H1 (cell line): Measurements from ENCODE around the gene DNM2. TPM values are rescaled to one million over a fixed set of nuclear protein-coding genes. Genes with fewer than 3 reads are reported as not detected.
A peak's percentile ranks its signal among the peaks of the same experiment; 100 is the strongest.

Source experiments
- ASH2L ChIP-seq: fragments of 200-600, 300-600 bp; sonication (generic); IDR thresholded peaks from one replicate; pipeline ENCODE4 v1.7.1; 2017; ENCODE audit warnings: low read length
- CBX8 ChIP-seq: fragments of 300-800, 300-1000 bp; sonication (generic); IDR thresholded peaks from 2 replicates; pipeline ENCODE4 v1.7.1; 2016; ENCODE audit warnings: low read depth, low read length, borderline replicate concordance
- CEBPB ChIP-seq: IDR thresholded peaks from 2 replicates; pipeline ENCODE4 v1.6.1; 2012; ENCODE audit warnings: low read depth, low read length
- CHD2 ChIP-seq: IDR thresholded peaks from 2 replicates; pipeline ENCODE4 v1.6.1; 2012; ENCODE audit warnings: low read length, improper control_type of control experiment
- CTCF ChIP-seq, 3 experiments: IDR thresholded peaks; 1 replicate in 2 of 3; 2 replicates in 1 of 3; pipeline versions ENCODE4 v1.5.1 to v1.6.1; 2011; ENCODE audit warnings: low read length in 3 of 3, mild to moderate bottlenecking in 3 of 3, inconsistent platforms in 2 of 3, low read depth in 1 of 3, moderate library complexity in 1 of 3; ENCODE audit not compliant: insufficient read depth in 1 of 3; ENCODE audit errors: control extremely low read depth in 1 of 3
- E2F6 ChIP-seq: IDR thresholded peaks from 2 replicates; pipeline ENCODE4 v1.6.1; 2012; ENCODE audit warnings: inconsistent platforms
- EGR1 ChIP-seq: IDR thresholded peaks from 2 replicates; pipeline ENCODE4 v1.6.1; 2011; ENCODE audit warnings: low read depth, low read length, borderline replicate concordance
- GABPA ChIP-seq: IDR thresholded peaks from 2 replicates; pipeline ENCODE4 v1.6.1; 2011; ENCODE audit warnings: mild to moderate bottlenecking, low read length, moderate library complexity, borderline replicate concordance; ENCODE audit not compliant: insufficient read depth
- HDAC2 ChIP-seq, 2 experiments: fragments of 300-600 bp in 1 of 2; sonication (generic) in 1 of 2; IDR thresholded peaks; 2 replicates each; pipeline ENCODE4 v1.6.1; 2011 to 2012; ENCODE audit warnings: low read depth in 2 of 2, low read length in 2 of 2, mild to moderate bottlenecking in 2 of 2, moderate library complexity in 2 of 2, borderline replicate concordance in 1 of 2, inconsistent platforms in 1 of 2
- KDM1A ChIP-seq: fragments of 200-600, 300-600 bp; sonication (generic); IDR thresholded peaks from 2 replicates; pipeline ENCODE4 v1.7.1; 2016; ENCODE audit warnings: mild to moderate bottlenecking, low read length, borderline replicate concordance
- POLR2A ChIP-seq, 2 experiments: IDR thresholded peaks; 1 replicate in 1 of 2; 2 replicates in 1 of 2; pipeline ENCODE4 v1.6.1; 2011; ENCODE audit warnings: low read depth in 2 of 2, low read length in 2 of 2, mild to moderate bottlenecking in 2 of 2; ENCODE audit errors: control extremely low read depth in 1 of 2
- POU5F1 ChIP-seq: IDR thresholded peaks from 2 replicates; pipeline ENCODE4 v1.6.1; 2011; ENCODE audit warnings: low read depth, mild to moderate bottlenecking, low read length, moderate library complexity
- RFX5 ChIP-seq: IDR thresholded peaks from 2 replicates; pipeline ENCODE4 v1.6.1; 2011; ENCODE audit warnings: low read depth, low read length, improper control_type of control experiment, borderline replicate concordance
- RXRA ChIP-seq: IDR thresholded peaks from 2 replicates; pipeline ENCODE4 v1.6.1; 2011; ENCODE audit warnings: low read depth, mild to moderate bottlenecking, low read length, moderate library complexity; ENCODE audit not compliant: insufficient read depth
- SAP30 ChIP-seq: fragments of 300-600 bp; sonication (generic); IDR thresholded peaks from 2 replicates; pipeline ENCODE4 v1.7.1; 2012; ENCODE audit warnings: low read length, moderate library complexity, mild to moderate bottlenecking, inconsistent platforms; ENCODE audit not compliant: insufficient read depth, insufficient replicate concordance
- SIN3A ChIP-seq, 2 experiments: IDR thresholded peaks in 1 of 2; conservative IDR thresholded peaks in 1 of 2; 2 replicates each; pipeline ENCODE4 v1.6.1; 2011 to 2012; ENCODE audit warnings: low read length in 2 of 2, improper control_type of control experiment in 1 of 2, low read depth in 1 of 2, mild to moderate bottlenecking in 1 of 2
- SRF ChIP-seq: IDR thresholded peaks from 2 replicates; pipeline ENCODE4 v1.6.1; 2011; ENCODE audit warnings: mild to moderate bottlenecking, low read depth, low read length, moderate library complexity
- TAF1 ChIP-seq: IDR thresholded peaks from 2 replicates; pipeline ENCODE4 v1.6.1; 2011; ENCODE audit warnings: mild to moderate bottlenecking, low read depth, low read length
- USF2 ChIP-seq: IDR thresholded peaks from 2 replicates; pipeline ENCODE4 v1.6.1; 2011; ENCODE audit warnings: low read length, improper control_type of control experiment
- polyA plus RNA-seq, 7 experiments: library from polyadenylated mRNA; depleted of rRNA in 3 of 7; stranded (reverse) in 5 of 7; unstranded in 2 of 7; fragments of >200 nt in 5 of 7; fragments of 200-250 nt in 2 of 7; gene quantifications; 1 replicate in 5 of 7; 2 replicates in 1 of 7; 4 replicates in 1 of 7; pipeline versions ENCODE4 v1.2.1 to v1.2.3, GENCODE V29; 2011 to 2013; ENCODE audit warnings: missing spikeins in 2 of 7, mixed read lengths in 2 of 7
- total RNA-seq: library from RNA; stranded (reverse); fragmentation: NEBNext Ultra II Directional; extraction: Animal tissue kit (Norgen Biotek cat#: 25700); gene quantifications from 2 replicates; pipeline ENCODE4 v1.2.1, GENCODE V29; 2021

Gene DNM2
- total and polyA plus RNA-seq, 2 of the 8 experiments (the other 6 are each of a cell fraction or from before 2014, with no cell fraction given), result 61.9 to 120 TPM

- no peak for TF ChIP-seq CHD2
- TF ChIP-seq CBX8, result no peak
- TF ChIP-seq E2F6, result peak; percentile 100
- peak; percentile 67 for TF ChIP-seq KDM1A
- TF ChIP-seq POLR2A (IDR thresholded peaks at IDR 0.05; ENCODE audit: control extremely low read depth in 1 of 2, low read depth in 2 of 2, low read length in 2 of 2), result no peak
- TF ChIP-seq ASH2L, result no peak
- 0 out of 4 replicates have a peak, but pooled peaks of 1 of the 2 experiments have one; percentile 27 for TF ChIP-seq SIN3A (conservative IDR thresholded peaks at IDR 0.05 in 1 of 2, IDR thresholded peaks at IDR 0.05 in 1 of 2; ENCODE audit: low read depth in 1 of 2, low read length in 2 of 2)
- TF ChIP-seq RXRA, result no peak
- no peak for TF ChIP-seq GABPA
- TF ChIP-seq SRF, result no peak
- no peak for TF ChIP-seq SAP30
- no peak for TF ChIP-seq RFX5
- TF ChIP-seq HDAC2 (IDR thresholded peaks at IDR 0.05; ENCODE audit: borderline replicate concordance in 1 of 2, low read depth in 2 of 2, low read length in 2 of 2), result peak in 1 of 2 experiments; percentile 84; a peak in 1 of 4 replicates
- TF ChIP-seq TAF1, result no peak
- TF ChIP-seq EGR1, result no peak
- peak; percentile 72 for TF ChIP-seq USF2
- TF ChIP-seq CEBPB, result no peak
- TF ChIP-seq POU5F1, result no peak
- TF ChIP-seq CTCF (IDR thresholded peaks at IDR 0.05; ENCODE audit: control extremely low read depth in 1 of 3, insufficient read depth in 1 of 3, low read depth in 1 of 3, low read length in 3 of 3), result no peak
These were observed 118.8 kb downstream of the DNM2 start (continued) for GRCh38 chr19:10836479-10837330.
